Panc1 (cell line): ENCODE data around the gene DENND1B.

ENCODE experiments used
- POLR2AphosphoS5 ChIP-seq: IDR thresholded peaks from 2 replicates; pipeline ENCODE4 v1.6.1; 2012; ENCODE audit warnings: mild to moderate bottlenecking, low read depth, low read length, moderate library complexity
- SIN3A ChIP-seq: IDR thresholded peaks from 2 replicates; pipeline ENCODE4 v1.6.1; 2012; ENCODE audit warnings: low read depth, mild to moderate bottlenecking, low read length, moderate library complexity, borderline replicate concordance; ENCODE audit not compliant: insufficient read depth
- TCF7L2 ChIP-seq: IDR thresholded peaks from 2 replicates; pipeline ENCODE4 v1.6.1; 2011; ENCODE audit warnings: mild to moderate bottlenecking, low read depth, low read length, inconsistent platforms
- TF ChIP-seq, protein P1 (sequence below): fragments of 450-650 bp; IDR thresholded peaks from 2 replicates; pipeline ENCODE4 v1.5.1; 2017; ENCODE audit warnings: mild to moderate bottlenecking
- TF ChIP-seq, protein P2 (sequence below), 2 experiments: IDR thresholded peaks; 2 replicates each; pipeline ENCODE4 v1.6.1; 2011 to 2012; ENCODE audit warnings: low read depth in 2 of 2, control low read depth in 1 of 2, low read length in 1 of 2, mild to moderate bottlenecking in 1 of 2, moderate library complexity in 1 of 2; ENCODE audit not compliant: insufficient read depth in 1 of 2

DNA sequence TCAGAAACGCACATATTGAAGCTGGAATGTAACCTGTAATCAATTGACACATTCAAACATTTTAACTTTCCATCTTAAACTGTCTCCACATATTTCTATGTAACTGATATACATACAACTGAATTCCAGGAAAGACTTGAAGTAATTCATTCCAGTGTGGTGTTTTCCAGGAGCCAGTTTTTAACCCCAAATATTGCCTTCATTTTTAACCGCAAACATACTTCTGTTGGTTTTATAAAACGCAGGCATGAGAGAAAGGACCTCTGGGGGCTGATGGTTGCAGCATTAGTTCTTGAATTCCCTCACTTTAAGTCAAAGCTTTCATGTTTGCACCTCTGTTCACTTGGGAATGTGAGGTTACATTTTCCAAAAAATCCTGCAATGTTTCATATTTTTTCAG lies 303.1 kb downstream of the DENND1B start:
- TF ChIP-seq, protein P1, sequence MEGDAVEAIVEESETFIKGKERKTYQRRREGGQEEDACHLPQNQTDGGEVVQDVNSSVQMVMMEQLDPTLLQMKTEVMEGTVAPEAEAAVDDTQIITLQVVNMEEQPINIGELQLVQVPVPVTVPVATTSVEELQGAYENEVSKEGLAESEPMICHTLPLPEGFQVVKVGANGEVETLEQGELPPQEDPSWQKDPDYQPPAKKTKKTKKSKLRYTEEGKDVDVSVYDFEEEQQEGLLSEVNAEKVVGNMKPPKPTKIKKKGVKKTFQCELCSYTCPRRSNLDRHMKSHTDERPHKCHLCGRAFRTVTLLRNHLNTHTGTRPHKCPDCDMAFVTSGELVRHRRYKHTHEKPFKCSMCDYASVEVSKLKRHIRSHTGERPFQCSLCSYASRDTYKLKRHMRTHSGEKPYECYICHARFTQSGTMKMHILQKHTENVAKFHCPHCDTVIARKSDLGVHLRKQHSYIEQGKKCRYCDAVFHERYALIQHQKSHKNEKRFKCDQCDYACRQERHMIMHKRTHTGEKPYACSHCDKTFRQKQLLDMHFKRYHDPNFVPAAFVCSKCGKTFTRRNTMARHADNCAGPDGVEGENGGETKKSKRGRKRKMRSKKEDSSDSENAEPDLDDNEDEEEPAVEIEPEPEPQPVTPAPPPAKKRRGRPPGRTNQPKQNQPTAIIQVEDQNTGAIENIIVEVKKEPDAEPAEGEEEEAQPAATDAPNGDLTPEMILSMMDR = no peak
- TF ChIP-seq POLR2AphosphoS5 (no peak), SIN3A (no peak), TCF7L2 (no peak)
- TF ChIP-seq, protein P2, sequence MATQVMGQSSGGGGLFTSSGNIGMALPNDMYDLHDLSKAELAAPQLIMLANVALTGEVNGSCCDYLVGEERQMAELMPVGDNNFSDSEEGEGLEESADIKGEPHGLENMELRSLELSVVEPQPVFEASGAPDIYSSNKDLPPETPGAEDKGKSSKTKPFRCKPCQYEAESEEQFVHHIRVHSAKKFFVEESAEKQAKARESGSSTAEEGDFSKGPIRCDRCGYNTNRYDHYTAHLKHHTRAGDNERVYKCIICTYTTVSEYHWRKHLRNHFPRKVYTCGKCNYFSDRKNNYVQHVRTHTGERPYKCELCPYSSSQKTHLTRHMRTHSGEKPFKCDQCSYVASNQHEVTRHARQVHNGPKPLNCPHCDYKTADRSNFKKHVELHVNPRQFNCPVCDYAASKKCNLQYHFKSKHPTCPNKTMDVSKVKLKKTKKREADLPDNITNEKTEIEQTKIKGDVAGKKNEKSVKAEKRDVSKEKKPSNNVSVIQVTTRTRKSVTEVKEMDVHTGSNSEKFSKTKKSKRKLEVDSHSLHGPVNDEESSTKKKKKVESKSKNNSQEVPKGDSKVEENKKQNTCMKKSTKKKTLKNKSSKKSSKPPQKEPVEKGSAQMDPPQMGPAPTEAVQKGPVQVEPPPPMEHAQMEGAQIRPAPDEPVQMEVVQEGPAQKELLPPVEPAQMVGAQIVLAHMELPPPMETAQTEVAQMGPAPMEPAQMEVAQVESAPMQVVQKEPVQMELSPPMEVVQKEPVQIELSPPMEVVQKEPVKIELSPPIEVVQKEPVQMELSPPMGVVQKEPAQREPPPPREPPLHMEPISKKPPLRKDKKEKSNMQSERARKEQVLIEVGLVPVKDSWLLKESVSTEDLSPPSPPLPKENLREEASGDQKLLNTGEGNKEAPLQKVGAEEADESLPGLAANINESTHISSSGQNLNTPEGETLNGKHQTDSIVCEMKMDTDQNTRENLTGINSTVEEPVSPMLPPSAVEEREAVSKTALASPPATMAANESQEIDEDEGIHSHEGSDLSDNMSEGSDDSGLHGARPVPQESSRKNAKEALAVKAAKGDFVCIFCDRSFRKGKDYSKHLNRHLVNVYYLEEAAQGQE (IDR thresholded peaks at IDR 0.05; ENCODE audit: insufficient read depth in 1 of 2, low read depth in 2 of 2, low read length in 1 of 2) = no peak
